OCI-LY7 (cell line): ENCODE measurements around the gene BICD1. TPM values are rescaled to one million over a fixed set of nuclear protein-coding genes. Genes with fewer than 3 reads are reported as not detected.
A peak's percentile ranks its signal among the peaks of the same experiment; 100 is the strongest.

ENCODE experiments used
- BruUV-seq: library from RNA; stranded (reverse); fragments of 400-500 nt; replicated peaks from 2 replicates; lab custom pipeline; 2021; lab: Mats Ljungman, UMichigan
- CTCF ChIA-PET: fragments of 300-600 bp; sonication (Branson Sonifier 250); formaldehyde crosslinking; loops from one replicate; lab custom pipeline; 2022; ENCODE audit warnings: antibody characterized with exemption; ENCODE audit not compliant: unreplicated experiment; lab: Charles Lee
- POLR2A ChIA-PET: fragments of 300-600 bp; sonication (Branson Sonifier 250); formaldehyde crosslinking; loops from one replicate; lab custom pipeline; 2022; ENCODE audit warnings: antibody characterized with exemption; lab: Charles Lee
- DNase-seq: peaks from one replicate; pipeline ENCODE4 v3.0.0-alpha.2; 2015; ENCODE audit warnings: low spot score
- H2AFZ ChIP-seq: fragments of 200-600 bp; sonication (generic), shearing (Covaris generic); 2 replicates; pipeline ENCODE4 v1.6.1; 2014; ENCODE audit warnings: mild to moderate bottlenecking, antibody characterized with exemption, low read length, moderate library complexity
- H3K27ac ChIP-seq: fragments of 200-600 bp; sonication (generic); 2 replicates; pipeline ENCODE4 v1.5.1; 2014; ENCODE audit warnings: mixed run types, low read depth, mild to moderate bottlenecking, moderate library complexity, low read length, inconsistent platforms; ENCODE audit not compliant: poor library complexity, severe bottlenecking
- H3K36me3 ChIP-seq: fragments of 200-600 bp; sonication (generic); 2 replicates; pipeline ENCODE4 v1.6.1; 2014; ENCODE audit warnings: mild to moderate bottlenecking, antibody characterized with exemption, low read length, moderate library complexity, mixed read lengths; ENCODE audit not compliant: insufficient read depth
- H3K4me1 ChIP-seq: fragments of 200-600 bp; sonication (generic); 2 replicates; pipeline ENCODE4 v1.5.1; 2014; ENCODE audit warnings: mild to moderate bottlenecking, low read length; ENCODE audit not compliant: insufficient read depth, poor library complexity, severe bottlenecking
- H3K4me2 ChIP-seq: fragments of 200-600 bp; sonication (generic); 2 replicates; pipeline ENCODE4 v1.6.1; 2014; ENCODE audit warnings: mild to moderate bottlenecking, low read length
- H3K4me3 ChIP-seq: fragments of 200-600 bp; sonication (generic); 2 replicates; pipeline ENCODE4 v1.5.1; 2014; ENCODE audit warnings: mild to moderate bottlenecking, low read depth, low read length; ENCODE audit not compliant: poor library complexity, severe bottlenecking
- H3K79me2 ChIP-seq: fragments of 200-600 bp; sonication (generic); 2 replicates; pipeline ENCODE4 v1.6.1; 2016; ENCODE audit warnings: low read depth, mild to moderate bottlenecking, low read length, moderate library complexity, mixed read lengths; ENCODE audit not compliant: insufficient read depth
- H3K9me2 ChIP-seq: fragments of 200-600 bp; sonication (generic); 2 replicates; pipeline ENCODE4 v1.6.1; 2016; ENCODE audit warnings: mild to moderate bottlenecking, low read length, mixed read lengths; ENCODE audit not compliant: insufficient read depth
- H3K9me3 ChIP-seq: fragments of 200-600 bp; sonication (generic); 2 replicates; pipeline ENCODE4 v1.6.1; 2014; ENCODE audit warnings: mild to moderate bottlenecking, mixed run types, low read length, mixed read lengths
- H4K20me1 ChIP-seq: fragments of 200-600 bp; sonication (generic); 2 replicates; pipeline ENCODE4 v1.6.1; 2014; ENCODE audit warnings: mild to moderate bottlenecking, antibody characterized with exemption, low read length, moderate library complexity, mixed read lengths; ENCODE audit not compliant: insufficient read depth
- CTCF ChIP-seq: fragments of 200-600 bp; sonication (generic); conservative IDR thresholded peaks from 2 replicates; pipeline ENCODE4 v1.5.1; 2014; ENCODE audit warnings: mild to moderate bottlenecking, antibody characterized with exemption, low read length, moderate library complexity, mixed read lengths
- EZH2phosphoT487 ChIP-seq: fragments of 200-600 bp; sonication (generic); IDR thresholded peaks from 2 replicates; pipeline ENCODE4 v1.6.1; 2018; ENCODE audit warnings: low read depth, borderline replicate concordance, mild to moderate bottlenecking, mixed run types, antibody characterized with exemption, low read length, moderate library complexity, mixed read lengths
- intact Hi-C: fragments of 100-400 bp; cut with micrococcal nuclease; formaldehyde crosslinking; loops from one replicate; pipeline ENCODE4 v1.10.0; 2022; ENCODE audit not compliant: unreplicated experiment
- total RNA-seq, 2 experiments: library from RNA; depleted of rRNA in 1 of 2; stranded (reverse); fragments of >200 nt in 1 of 2; shearing (Covaris generic) in 1 of 2; gene quantifications; 2 replicates each; pipeline ENCODE4 v1.2.3, GENCODE V29; 2014 to 2022

Gene BICD1
- total RNA-seq, 2 experiments from 2014 or later, result 42.9 to 88.2 TPM

GRCh38 chr12:32305163-32305562, 198.5 kb downstream of the BICD1 start:
- H3K36me3 ChIP-seq, result peaks cover 50% of the 10 kb centered on the region
- ChIA-PET CTCF (no interaction called here), POLR2A (no interaction called here)
- no peak overlapping the region for H3K4me3 ChIP-seq
- H3K9me3 ChIP-seq, result no peaks in the 10 kb centered on the region
- no peak overlapping the region for H3K27ac ChIP-seq
- H4K20me1 ChIP-seq, result no peaks in the 10 kb centered on the region
- H3K4me1 ChIP-seq, result peaks cover 48% of the 10 kb centered on the region
- no peak overlapping the region for H2AFZ ChIP-seq
- no TSS peak for BruUV-seq
- peaks cover 27% of the 10 kb centered on the region; the same call in 1 of the 2 replicates for H3K79me2 ChIP-seq
- TF ChIP-seq CTCF (peak; percentile 78), EZH2phosphoT487 (no peak)
- no peaks in the 10 kb centered on the region for H3K9me2 ChIP-seq
- H3K4me2 ChIP-seq, result no peak overlapping the region
- DNase-seq, result peak; percentile 49
- intact Hi-C loops, result loop anchor here (10.0 kb wide), 1 partner anchor 560 kb away; no protein-coding TSS in a partner anchor

GRCh38 chr12:32307326-32307725, 200.7 kb downstream of the BICD1 start:
- intact Hi-C loops, result loop anchor here (10.0 kb wide), 1 partner anchor 563 kb away; no protein-coding TSS in a partner anchor
- BruUV-seq, result no TSS peak

More at GRCh38 chr12:32307326-32307725, 200.7 kb downstream of the BICD1 start:
- peaks cover 36% of the 10 kb centered on the region for H3K4me1 ChIP-seq
- no peak for DNase-seq
- H3K4me3 ChIP-seq, result no peak overlapping the region
- no peaks in the 10 kb centered on the region for H4K20me1 ChIP-seq
- CTCF ChIA-PET, result interaction anchor here (1.1 kb wide), 1 partner anchor 46 kb away, joined by 3 read pairs; no protein-coding TSS in a partner anchor
- TF ChIP-seq CTCF, result no peak
- TF ChIP-seq EZH2phosphoT487, result no peak
- H3K36me3 ChIP-seq, result peaks cover 54% of the 10 kb centered on the region
- no peak overlapping the region for H3K4me2 ChIP-seq
- H3K79me2 ChIP-seq, result peaks cover 29% of the 10 kb centered on the region; the same call in 1 of the 2 replicates
- POLR2A ChIA-PET, result interaction anchor here (0.6 to 2.2 kb wide), 8 partner anchors 36 to 932 kb away, joined by 3 to 6 read pairs (median 4); no protein-coding TSS in a partner anchor
- H3K9me3 ChIP-seq, result no peaks in the 10 kb centered on the region
- H3K9me2 ChIP-seq, result no peaks in the 10 kb centered on the region
- no peak overlapping the region for H3K27ac ChIP-seq
- H2AFZ ChIP-seq, result no peak overlapping the region
